Endothelial cell of umbilical vein (primary cell): Measurements from ENCODE around the gene WIPI1.
"Not testable (repeated sequence)": the region's sequence is repeated elsewhere in the genome, so short reads cannot be mapped to it uniquely, and the experiment has no call there.

Source experiments
- JUN ChIP-seq: IDR thresholded peaks from 2 replicates; pipeline ENCODE4 v1.6.1; 2011; ENCODE audit warnings: borderline replicate concordance, low read depth; ENCODE audit not compliant: insufficient read length, insufficient read depth
- POLR2A ChIP-seq: IDR thresholded peaks from 2 replicates; pipeline ENCODE4 v1.6.1; 2012; ENCODE audit warnings: low read depth, mild to moderate bottlenecking, control low read depth, low read length
- POLR2AphosphoS5 ChIP-seq: IDR thresholded peaks from 2 replicates; pipeline ENCODE4 v1.6.1; 2012; ENCODE audit warnings: low read depth, mild to moderate bottlenecking, control low read depth, low read length, moderate library complexity; ENCODE audit not compliant: insufficient read depth
- TF ChIP-seq, protein P1 (sequence below): IDR thresholded peaks from 2 replicates; pipeline ENCODE4 v1.6.1; 2011; ENCODE audit not compliant: insufficient read depth, insufficient read length
- TF ChIP-seq, protein P2 (sequence below), 2 donors: IDR thresholded peaks; 1 replicate in 1 of 2; 2 replicates in 1 of 2; pipeline ENCODE4 v1.5.1; 2011; ENCODE audit warnings: low read length in 2 of 2, mild to moderate bottlenecking in 2 of 2, moderate library complexity in 2 of 2, control low read depth in 1 of 2, inconsistent platforms in 1 of 2, low read depth in 1 of 2; ENCODE audit not compliant: insufficient read depth in 1 of 2; ENCODE audit errors: extremely low read depth in 1 of 2

DNA sequence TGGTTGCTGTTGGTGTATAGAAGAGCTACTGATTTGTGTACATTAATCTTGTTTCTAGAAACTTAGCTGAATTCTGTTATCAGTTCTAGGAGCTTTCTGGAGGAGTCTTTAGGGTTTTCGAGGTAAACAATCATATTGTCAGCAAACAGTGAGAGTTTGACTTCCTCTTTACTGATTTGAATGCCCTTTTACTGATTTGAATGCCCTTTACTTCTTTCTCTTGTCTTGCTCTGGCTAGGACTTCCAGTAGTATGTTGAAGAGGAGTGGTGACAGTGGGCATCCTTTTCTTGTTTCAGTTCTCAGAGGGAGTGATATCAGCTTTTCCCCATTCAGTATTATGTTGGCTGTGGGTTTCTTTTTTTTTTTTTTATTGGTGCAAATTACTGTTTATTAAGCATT is 49.6 kb downstream of the WIPI1 start:
- TF ChIP-seq POLR2AphosphoS5, POLR2A, JUN: not testable (repeated sequence)
- TF ChIP-seq, protein P1, sequence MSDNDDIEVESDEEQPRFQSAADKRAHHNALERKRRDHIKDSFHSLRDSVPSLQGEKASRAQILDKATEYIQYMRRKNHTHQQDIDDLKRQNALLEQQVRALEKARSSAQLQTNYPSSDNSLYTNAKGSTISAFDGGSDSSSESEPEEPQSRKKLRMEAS: not testable (repeated sequence)
- TF ChIP-seq, protein P2, sequence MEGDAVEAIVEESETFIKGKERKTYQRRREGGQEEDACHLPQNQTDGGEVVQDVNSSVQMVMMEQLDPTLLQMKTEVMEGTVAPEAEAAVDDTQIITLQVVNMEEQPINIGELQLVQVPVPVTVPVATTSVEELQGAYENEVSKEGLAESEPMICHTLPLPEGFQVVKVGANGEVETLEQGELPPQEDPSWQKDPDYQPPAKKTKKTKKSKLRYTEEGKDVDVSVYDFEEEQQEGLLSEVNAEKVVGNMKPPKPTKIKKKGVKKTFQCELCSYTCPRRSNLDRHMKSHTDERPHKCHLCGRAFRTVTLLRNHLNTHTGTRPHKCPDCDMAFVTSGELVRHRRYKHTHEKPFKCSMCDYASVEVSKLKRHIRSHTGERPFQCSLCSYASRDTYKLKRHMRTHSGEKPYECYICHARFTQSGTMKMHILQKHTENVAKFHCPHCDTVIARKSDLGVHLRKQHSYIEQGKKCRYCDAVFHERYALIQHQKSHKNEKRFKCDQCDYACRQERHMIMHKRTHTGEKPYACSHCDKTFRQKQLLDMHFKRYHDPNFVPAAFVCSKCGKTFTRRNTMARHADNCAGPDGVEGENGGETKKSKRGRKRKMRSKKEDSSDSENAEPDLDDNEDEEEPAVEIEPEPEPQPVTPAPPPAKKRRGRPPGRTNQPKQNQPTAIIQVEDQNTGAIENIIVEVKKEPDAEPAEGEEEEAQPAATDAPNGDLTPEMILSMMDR (IDR thresholded peaks at IDR 0.05; ENCODE audit: extremely low read depth in 1 of 2, insufficient read depth in 1 of 2, low read depth in 1 of 2, low read length in 2 of 2): not testable (repeated sequence)
